Memory B cell (primary cell): ENCODE results near the gene OSBPL8.
"Not testable (repeated sequence)": the region's sequence is repeated elsewhere in the genome, so short reads cannot be mapped to it uniquely, and the experiment has no call there.

Source experiments
- ATAC-seq: fragments of 150-1000 bp; cut with Tn5 transposase; 2 replicates; pipeline ENCODE4 v1.10.0; 2021; ENCODE audit warnings: low read depth, mild to moderate bottlenecking, moderate library complexity
- DNase-seq, 2 donors: peaks; one replicate each; pipeline ENCODE4 v3.0.0; 2022; ENCODE audit warnings: low spot score in 2 of 2
- H3K27ac Mint-ChIP-seq: one replicate; pipeline ENCODE4 v1.8.0; 2022; ENCODE audit warnings: mild to moderate bottlenecking, moderate library complexity, mixed read lengths
- H3K27me3 Mint-ChIP-seq: one replicate; pipeline ENCODE4 v1.8.0; 2022; ENCODE audit warnings: mixed read lengths
- H3K36me3 Mint-ChIP-seq: one replicate; pipeline ENCODE4 v1.8.0; 2022; ENCODE audit warnings: mild to moderate bottlenecking, mixed read lengths
- H3K4me1 Mint-ChIP-seq: one replicate; pipeline ENCODE4 v1.8.0; 2022; ENCODE audit warnings: mixed read lengths
- H3K4me3 Mint-ChIP-seq: one replicate; pipeline ENCODE4 v1.8.0; 2022; ENCODE audit warnings: mild to moderate bottlenecking, moderate library complexity, mixed read lengths
- H3K9me3 Mint-ChIP-seq: one replicate; pipeline ENCODE4 v1.8.0; 2022; ENCODE audit warnings: mixed read lengths

The OSBPL8 gene

GRCh38 chr12:76495556-76495955 is 64.0 kb downstream of the OSBPL8 start:
- Mint-ChIP-seq H3K36me3 (peaks cover 42% of the 10 kb centered on the region), H3K27ac (no peak overlapping the region), H3K9me3 (peaks cover 20% of the 10 kb centered on the region), H3K4me1 (peaks cover 4% of the 10 kb centered on the region), H3K27me3 (no peaks in the 10 kb centered on the region), H3K4me3 (no peak overlapping the region)
- DNase-seq (no peak), ATAC-seq (no peak)

DNA sequence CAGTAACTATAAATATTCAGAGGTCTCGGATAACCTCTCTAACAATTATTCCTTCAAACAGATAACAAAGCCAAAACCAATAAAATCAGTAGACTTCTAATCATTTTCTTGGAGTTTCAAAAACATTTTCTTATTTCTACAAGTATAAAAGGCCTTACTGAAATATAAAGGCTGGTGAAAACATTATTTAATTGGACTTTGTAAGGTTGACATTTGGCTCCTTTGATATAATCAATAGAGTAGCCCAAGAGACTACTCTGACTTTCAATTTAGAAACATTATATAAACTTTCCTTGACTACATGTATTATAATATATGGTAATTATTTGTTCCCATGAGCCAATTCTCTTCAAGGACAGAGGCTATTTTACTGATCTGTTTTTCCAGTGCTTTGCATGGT is 68.3 kb downstream of the OSBPL8 start:
- Mint-ChIP-seq H3K4me1 (peaks cover 12% of the 10 kb centered on the region), H3K27me3 (no peaks in the 10 kb centered on the region), H3K27ac (no peak overlapping the region), H3K36me3 (peaks cover 49% of the 10 kb centered on the region), H3K4me3 (no peak overlapping the region), H3K9me3 (peaks cover 20% of the 10 kb centered on the region)
- no peak for ATAC-seq
- no peak for DNase-seq

DNA sequence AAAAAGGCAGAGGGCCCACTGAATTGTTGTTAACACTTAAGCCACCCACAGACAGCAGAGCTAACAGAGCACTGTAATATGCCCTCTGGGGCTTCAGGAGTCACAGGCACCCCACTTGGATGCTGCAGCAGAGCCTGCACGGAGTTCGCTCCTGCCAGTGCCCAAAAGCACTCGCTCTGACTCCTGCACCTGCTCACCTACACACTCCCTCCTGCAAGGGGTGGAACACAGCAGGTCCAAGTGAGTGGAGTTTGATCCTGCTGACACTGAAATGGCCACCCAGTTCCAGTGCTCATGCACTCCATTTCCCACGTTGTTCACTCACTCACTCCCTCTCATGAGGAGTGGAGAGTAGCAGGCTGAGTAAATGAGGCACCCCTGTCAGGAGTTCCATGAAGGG is 68.8 kb downstream of the OSBPL8 start:
- H3K27ac Mint-ChIP-seq, result no peak overlapping the region

GRCh38 chr12:76489737-76490136 is 69.8 kb downstream of the OSBPL8 start:
- Mint-ChIP-seq H3K27ac (peak overlapping the region; percentile 41), H3K36me3 (peaks cover 45% of the 10 kb centered on the region), H3K9me3 (peaks cover 15% of the 10 kb centered on the region), H3K4me3 (no peak overlapping the region), H3K27me3 (no peaks in the 10 kb centered on the region), H3K4me1 (peaks cover 12% of the 10 kb centered on the region)
- ATAC-seq, result no peak
- no peak for DNase-seq

More for the DNA sequence above, 68.8 kb downstream of the OSBPL8 start:
- H3K4me1 Mint-ChIP-seq, result peaks cover 12% of the 10 kb centered on the region
- no peak for DNase-seq
- no peak overlapping the region for H3K4me3 Mint-ChIP-seq
- no peak for ATAC-seq
- peaks cover 16% of the 10 kb centered on the region for H3K9me3 Mint-ChIP-seq
- no peaks in the 10 kb centered on the region for H3K27me3 Mint-ChIP-seq
- peaks cover 49% of the 10 kb centered on the region for H3K36me3 Mint-ChIP-seq

GRCh38 chr12:76486011-76486410 is 73.6 kb downstream of the OSBPL8 start:
- peaks cover 1% of the 10 kb centered on the region for H3K9me3 Mint-ChIP-seq
- H3K4me3 Mint-ChIP-seq, result no peak overlapping the region
- no peak for ATAC-seq
- peaks cover 28% of the 10 kb centered on the region for H3K36me3 Mint-ChIP-seq
- peak overlapping the region; percentile 42 for H3K27ac Mint-ChIP-seq
- no peaks in the 10 kb centered on the region for H3K27me3 Mint-ChIP-seq
- peaks cover 8% of the 10 kb centered on the region for H3K4me1 Mint-ChIP-seq
- no peak for DNase-seq

DNA sequence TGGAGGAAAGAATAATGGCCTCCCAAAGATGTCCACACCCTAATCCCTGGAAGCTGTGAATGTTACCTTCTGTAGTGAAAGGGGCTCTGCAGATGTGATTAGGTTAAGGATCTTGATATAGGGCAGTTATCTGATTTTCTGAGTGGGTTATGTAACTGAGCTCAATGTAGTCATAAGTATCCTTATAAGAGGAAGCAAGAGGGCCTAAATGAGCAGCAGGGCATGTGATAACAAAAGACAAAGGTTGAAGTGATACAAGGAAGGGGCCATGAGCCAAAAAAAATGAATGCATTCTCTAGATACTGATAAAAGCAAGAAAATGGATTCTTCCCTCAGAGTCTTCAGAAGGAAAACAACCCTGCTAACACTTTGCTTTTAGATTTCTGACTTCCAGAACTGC is 78.8 kb downstream of the OSBPL8 start:
- peak overlapping the region; percentile 5 for H3K27ac Mint-ChIP-seq
- no peak for DNase-seq
- H3K9me3 Mint-ChIP-seq, result peaks cover 1% of the 10 kb centered on the region
- no peak overlapping the region for H3K4me3 Mint-ChIP-seq
- H3K36me3 Mint-ChIP-seq, result peaks cover 18% of the 10 kb centered on the region
- no peaks in the 10 kb centered on the region for H3K27me3 Mint-ChIP-seq
- no peak for ATAC-seq
- no peaks in the 10 kb centered on the region for H3K4me1 Mint-ChIP-seq

- H3K27me3 Mint-ChIP-seq, result no peaks in the 10 kb centered on the region
- DNase-seq (no peak), ATAC-seq (no peak)
- peaks cover 1% of the 10 kb centered on the region for H3K9me3 Mint-ChIP-seq
- peaks cover 16% of the 10 kb centered on the region for H3K36me3 Mint-ChIP-seq
- peaks cover 3% of the 10 kb centered on the region for H3K4me1 Mint-ChIP-seq
- no peak overlapping the region for H3K27ac Mint-ChIP-seq
- H3K4me3 Mint-ChIP-seq, result no peak overlapping the region
These were observed 81.5 kb downstream of the OSBPL8 start for GRCh38 chr12:76478045-76478444.

DNA sequence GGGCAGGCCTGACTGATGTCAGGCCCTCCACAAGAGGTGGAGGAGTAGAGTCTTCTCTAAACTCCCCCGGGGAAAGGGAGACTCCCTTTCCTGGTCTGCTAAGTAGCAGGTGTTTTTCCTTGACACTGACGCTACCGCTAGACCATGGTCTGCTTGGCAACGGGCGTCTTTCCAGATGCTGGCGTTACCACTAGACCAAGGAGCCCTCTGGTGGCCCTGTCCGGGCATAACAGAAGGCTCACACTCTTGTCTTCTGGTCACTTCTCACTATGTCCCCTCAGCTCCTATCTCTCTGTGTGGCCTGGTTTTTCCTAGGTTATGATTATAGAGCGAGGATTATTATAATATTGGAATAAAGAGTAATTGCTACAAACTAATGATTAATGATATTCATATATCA is 86.7 kb downstream of the OSBPL8 start:
- H3K27ac Mint-ChIP-seq, H3K4me1 Mint-ChIP-seq: not testable (repeated sequence)

DNA sequence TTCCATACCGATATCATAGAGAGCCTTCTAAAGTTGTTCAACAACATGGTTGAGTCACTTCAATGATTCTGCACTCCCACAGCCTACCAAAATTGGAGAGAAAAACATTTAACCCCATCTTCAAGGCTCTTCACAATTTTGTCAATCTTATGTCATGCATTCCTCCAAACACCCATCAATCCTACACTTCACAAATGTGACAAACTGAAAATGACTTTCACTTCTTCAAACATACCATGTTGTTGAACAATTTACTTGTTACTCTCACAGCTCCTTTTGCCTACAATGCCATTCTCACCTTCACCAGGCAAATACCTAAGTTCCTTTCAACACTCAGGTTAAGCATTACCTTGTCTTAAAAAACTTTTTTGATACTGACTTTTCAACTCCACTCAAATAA is 88.0 kb downstream of the OSBPL8 start:
- Mint-ChIP-seq H3K27me3 (no peaks in the 10 kb centered on the region), H3K4me1 (peaks cover 9% of the 10 kb centered on the region), H3K9me3 (peaks cover 1% of the 10 kb centered on the region), H3K36me3 (peaks cover 6% of the 10 kb centered on the region), H3K4me3 (no peak overlapping the region), H3K27ac (no peak overlapping the region)
- no peak for ATAC-seq
- no peak for DNase-seq

More for the DNA sequence above, 86.7 kb downstream of the OSBPL8 start:
- not testable (repeated sequence) for ATAC-seq, H3K9me3 Mint-ChIP-seq, H3K4me3 Mint-ChIP-seq, DNase-seq, H3K36me3 Mint-ChIP-seq, H3K27me3 Mint-ChIP-seq

DNA sequence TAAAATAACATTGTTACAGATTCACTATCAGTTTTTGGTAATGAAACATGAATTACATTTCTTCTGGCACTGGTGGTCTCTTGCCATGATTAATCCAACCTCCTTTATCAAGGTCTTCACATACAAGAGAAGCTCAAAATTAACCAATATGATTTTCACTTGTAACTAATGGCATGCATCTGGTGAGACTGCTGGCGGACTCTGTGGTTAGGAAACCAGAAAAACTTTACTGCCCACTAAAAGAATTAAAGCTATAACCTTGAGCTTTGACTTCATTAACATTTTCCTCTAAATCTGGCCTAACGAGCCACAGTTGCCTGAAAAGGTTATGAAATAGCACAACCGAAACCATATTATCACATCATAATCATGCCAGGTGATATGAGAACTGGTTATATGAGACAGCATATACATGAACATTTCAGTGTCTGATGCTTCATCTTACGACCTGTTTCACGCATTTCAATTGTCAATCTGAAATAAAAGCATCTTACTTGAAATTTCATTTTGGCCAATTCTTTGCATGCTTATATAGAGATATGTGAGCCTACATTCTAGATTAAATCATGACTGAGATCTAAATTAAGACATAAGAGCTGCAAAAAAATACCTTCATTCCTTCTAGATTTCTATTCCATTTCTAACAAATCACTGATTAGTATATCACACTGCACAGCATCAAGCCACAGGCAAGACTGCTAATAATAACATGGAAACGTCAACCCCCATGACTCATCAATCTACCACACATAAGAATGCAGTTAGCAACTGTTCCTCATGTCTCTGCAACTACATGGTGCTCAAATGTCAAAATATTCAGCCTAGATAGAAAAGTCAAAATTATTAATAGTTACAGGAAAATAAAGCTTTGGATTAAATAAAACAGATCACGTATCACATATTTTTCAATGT is 89.3 kb downstream of the OSBPL8 start:
- DNase-seq, result no peak
- peaks cover 9% of the 10 kb centered on the region for H3K4me1 Mint-ChIP-seq
- no peak for ATAC-seq
- no peaks in the 10 kb centered on the region for H3K27me3 Mint-ChIP-seq
- H3K36me3 Mint-ChIP-seq, result peaks cover 4% of the 10 kb centered on the region
- H3K27ac Mint-ChIP-seq, result no peak overlapping the region
- no peak overlapping the region for H3K4me3 Mint-ChIP-seq
- peaks cover 1% of the 10 kb centered on the region for H3K9me3 Mint-ChIP-seq

- no peak overlapping the region for H3K27ac Mint-ChIP-seq
- peaks cover 23% of the 10 kb centered on the region for H3K4me1 Mint-ChIP-seq
- no peak for ATAC-seq
These were observed 94.9 kb downstream of the OSBPL8 start for GRCh38 chr12:76464631-76465166.

DNA sequence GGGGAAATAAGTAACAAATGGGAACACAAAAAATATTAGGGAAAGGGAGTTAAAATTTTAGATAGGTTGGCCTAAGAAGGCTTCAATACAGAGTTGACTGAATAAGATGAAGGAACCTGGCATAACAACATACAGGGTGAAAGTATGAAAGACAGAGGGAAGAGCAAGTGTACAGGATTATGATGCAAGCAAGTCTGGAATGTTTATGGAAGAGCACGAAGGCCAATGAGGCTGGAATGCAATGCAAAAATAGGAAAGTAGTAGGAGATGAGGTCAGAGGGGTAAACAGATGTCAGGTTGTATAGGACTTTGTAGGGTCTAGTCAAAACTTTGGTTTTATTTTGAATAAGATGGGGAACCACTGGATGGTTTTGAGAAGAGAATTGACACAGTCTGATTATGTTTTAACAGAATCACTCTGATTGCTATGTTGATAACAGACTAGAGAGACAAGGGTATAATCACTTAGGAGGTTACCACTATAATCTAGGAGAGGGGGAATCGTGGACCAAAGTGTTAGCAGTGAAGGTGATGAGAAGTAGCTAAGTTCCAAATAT is 96.8 kb downstream of the OSBPL8 start:
- peaks cover 23% of the 10 kb centered on the region for H3K4me1 Mint-ChIP-seq
- DNase-seq, result no peak
- H3K27ac Mint-ChIP-seq, result peak overlapping the region; percentile 29
- H3K9me3 Mint-ChIP-seq, result no peaks in the 10 kb centered on the region
- no peak overlapping the region for H3K4me3 Mint-ChIP-seq
- H3K36me3 Mint-ChIP-seq, result peaks cover 10% of the 10 kb centered on the region
- H3K27me3 Mint-ChIP-seq, result no peaks in the 10 kb centered on the region
- no peak for ATAC-seq

More at GRCh38 chr12:76464631-76465166, 94.9 kb downstream of the OSBPL8 start:
- no peak for DNase-seq
- no peaks in the 10 kb centered on the region for H3K9me3 Mint-ChIP-seq
- peaks cover 9% of the 10 kb centered on the region for H3K36me3 Mint-ChIP-seq
- H3K4me3 Mint-ChIP-seq, result no peak overlapping the region
- no peaks in the 10 kb centered on the region for H3K27me3 Mint-ChIP-seq

GRCh38 chr12:76460807-76461206 is 98.8 kb downstream of the OSBPL8 start:
- peaks cover 21% of the 10 kb centered on the region for H3K4me1 Mint-ChIP-seq

GRCh38 chr12:76457818-76458217 is 101.8 kb downstream of the OSBPL8 start:
- H3K27me3 Mint-ChIP-seq, result no peaks in the 10 kb centered on the region
- no peak for ATAC-seq

More at GRCh38 chr12:76460807-76461206, 98.8 kb downstream of the OSBPL8 start:
- Mint-ChIP-seq H3K9me3 (no peaks in the 10 kb centered on the region), H3K36me3 (peaks cover 8% of the 10 kb centered on the region), H3K27me3 (no peaks in the 10 kb centered on the region), H3K4me3 (no peak overlapping the region), H3K27ac (peak overlapping the region; percentile 51)
- DNase-seq, result no peak
- ATAC-seq, result no peak

More at GRCh38 chr12:76457818-76458217, 101.8 kb downstream of the OSBPL8 start:
- Mint-ChIP-seq H3K9me3 (no peaks in the 10 kb centered on the region), H3K4me1 (peaks cover 17% of the 10 kb centered on the region), H3K4me3 (no peak overlapping the region), H3K36me3 (peaks cover 2% of the 10 kb centered on the region), H3K27ac (no peak overlapping the region)
- DNase-seq, result no peak
